Tongue (tissue), 2 donors: ENCODE measurements around the gene SLC9A6. TPM values are rescaled to one million over a fixed set of nuclear protein-coding genes. Genes with fewer than 3 reads are reported as not detected.
"Not testable (repeated sequence)": the region's sequence is repeated elsewhere in the genome, so short reads cannot be mapped to it uniquely, and the experiment has no call there.

ENCODE experiments used
- DNase-seq: peaks from one replicate; pipeline ENCODE4 v3.0.0-alpha.2; 2015
- total RNA-seq: library from RNA; depleted of rRNA; stranded (reverse); fragments of >200 nt; gene quantifications from one replicate; pipeline ENCODE4 v1.2.3, GENCODE V29; 2014

The SLC9A6 gene
- total RNA-seq, 1 donor from 2014 or later: 17.2 TPM

GRCh38 chrX:136063340-136064079, 78.3 kb downstream of the SLC9A6 start:
- DNase-seq: peak; percentile 21

DNA sequence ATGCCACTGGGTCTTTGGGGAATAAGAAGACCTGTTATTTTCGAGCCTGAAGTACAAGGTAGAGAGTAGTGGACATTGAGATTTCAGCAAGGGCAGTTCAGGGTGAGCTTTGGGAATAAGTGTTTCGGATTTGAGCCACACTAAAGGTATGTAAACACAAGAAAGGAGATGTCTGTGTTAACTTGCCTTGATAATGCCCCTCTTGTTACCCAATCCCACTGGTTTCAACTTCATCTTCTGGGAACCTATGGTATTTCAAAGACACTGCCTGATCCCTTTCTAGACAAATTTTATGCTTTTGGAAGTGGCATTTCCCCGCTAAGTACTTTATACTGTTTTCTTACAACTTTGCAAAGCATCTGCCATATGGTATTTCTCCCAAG, 79.4 kb downstream of the SLC9A6 start:
- no peak for DNase-seq

- DNase-seq: peak; percentile 83
Observed at GRCh38 chrX:136065044-136065671, 79.9 kb downstream of the SLC9A6 start.

DNA sequence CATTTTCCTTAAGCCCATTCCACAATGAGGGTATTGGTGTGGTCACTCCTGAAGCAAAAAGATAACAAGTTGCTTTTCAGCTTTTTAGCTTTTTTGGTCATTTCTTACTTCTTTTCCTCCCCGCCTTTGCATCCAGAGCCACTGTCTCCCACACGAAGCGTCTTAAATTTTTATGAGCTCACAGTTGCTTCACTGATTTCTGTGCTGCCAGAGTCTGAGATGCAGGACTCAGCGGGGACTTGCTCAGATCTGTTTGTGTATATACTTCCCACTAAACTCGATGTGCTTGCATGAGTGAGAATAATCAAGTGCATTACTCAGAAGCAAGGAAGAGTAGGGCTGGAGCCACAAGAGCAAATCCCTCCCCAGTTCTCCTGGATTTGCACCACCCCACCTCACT, 81.9 kb downstream of the SLC9A6 start:
- DNase-seq: no peak

- no peak for DNase-seq
Observed at GRCh38 chrX:136067966-136068365, 82.7 kb downstream of the SLC9A6 start.

DNA sequence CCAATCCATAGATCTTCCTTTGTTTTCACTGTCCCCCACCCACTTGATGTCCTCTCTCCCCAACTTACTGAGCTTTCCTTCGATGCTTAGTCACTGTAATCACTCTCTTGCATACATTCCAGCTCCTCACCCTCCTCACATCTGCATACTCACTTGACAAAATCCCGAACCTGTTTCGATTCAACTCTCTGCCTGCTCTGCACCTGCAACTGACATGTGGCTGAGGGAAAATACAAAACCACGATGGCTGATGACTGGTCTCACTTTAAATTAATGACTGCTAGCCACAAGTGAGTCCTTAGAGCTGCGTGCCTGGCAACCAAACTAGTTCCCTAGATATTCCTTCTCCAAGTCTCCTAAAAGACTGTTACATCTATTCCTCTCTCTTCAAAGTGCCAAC, 91.7 kb downstream of the SLC9A6 start:
- no peak for DNase-seq

DNA sequence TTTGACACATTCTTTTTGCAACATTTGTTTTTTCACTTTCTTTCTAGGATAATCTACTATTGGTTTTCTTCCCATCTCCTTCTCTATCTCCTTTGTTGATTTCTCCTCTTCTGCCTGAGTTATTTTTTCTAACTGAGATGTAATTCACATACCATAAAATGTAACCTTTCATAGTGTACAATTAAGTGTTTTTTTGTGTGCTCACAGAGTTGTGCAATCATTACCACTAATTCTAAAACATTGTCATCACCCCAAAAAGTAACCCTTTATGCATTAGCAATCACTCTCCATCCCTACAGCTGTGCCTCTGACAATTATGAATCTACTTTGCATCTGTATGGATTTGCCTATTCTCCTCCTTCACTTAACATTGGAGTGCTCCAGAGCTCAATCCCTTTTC, 95.5 kb downstream of the SLC9A6 start:
- no peak for DNase-seq

- DNase-seq: no peak
Observed at GRCh38 chrX:136086521-136086920, 101.3 kb downstream of the SLC9A6 start.

- not testable (repeated sequence) for DNase-seq
Observed at GRCh38 chrX:136091898-136092297, 106.7 kb downstream of the SLC9A6 start.

GRCh38 chrX:136094962-136095361, 109.7 kb downstream of the SLC9A6 start:
- no peak for DNase-seq

Other genes with a start within 250 kb of the SLC9A6 start
- gene CT45A3, start 217.2 kb upstream of the SLC9A6 start, total RNA-seq: not detected
- gene CT45A5, start 199.9 kb upstream of the SLC9A6 start, total RNA-seq: not detected
- not detected for gene CT45A6, start 182.6 kb upstream of the SLC9A6 start, total RNA-seq
- gene CT45A2, start 165.4 kb upstream of the SLC9A6 start, total RNA-seq: not detected
- gene CT45A7, start 148.2 kb upstream of the SLC9A6 start, total RNA-seq: not detected
- not detected for gene CT45A8, start 130.9 kb upstream of the SLC9A6 start, total RNA-seq
- not detected for gene CT45A9, start 113.6 kb upstream of the SLC9A6 start, total RNA-seq
- not detected for gene CT45A10, start 92.0 kb upstream of the SLC9A6 start, total RNA-seq
- gene SAGE1, start 91.7 kb upstream of the SLC9A6 start, total RNA-seq: not detected
- gene MMGT1, start 11.4 kb upstream of the SLC9A6 start, total RNA-seq: 22.6 TPM
- gene FHL1, start 162.1 kb downstream of the SLC9A6 start, total RNA-seq: 2,906 TPM